Endothelial cell of umbilical vein (primary cell): Measurements from ENCODE around the gene BARX1. TPM values are rescaled to one million over a fixed set of nuclear protein-coding genes. Genes with fewer than 3 reads are reported as not detected.

ENCODE experiments used
- BruUV-seq: library from RNA; stranded (reverse); fragments of 400-500 nt; replicated peaks from 2 replicates; lab custom pipeline; 2021; lab: Mats Ljungman, UMichigan
- CTCF ChIA-PET: fragments of 300-600, 350-600 bp; sonication (Branson Sonifier 250); formaldehyde crosslinking; loops from one replicate; lab custom pipeline; 2021; ENCODE audit warnings: antibody characterized with exemption, inconsistent platforms; lab: Charles Lee
- POLR2A ChIA-PET: fragments of 300-600, 350-600 bp; sonication (Branson Sonifier 250); formaldehyde crosslinking; loops from one replicate; lab custom pipeline; 2021; ENCODE audit warnings: antibody characterized with exemption, inconsistent platforms; lab: Charles Lee
- DNase-seq: peaks from one replicate; pipeline ENCODE4 v3.0.0-alpha.2; 2011; ENCODE audit warnings: low read depth, low spot score
- FAIRE-seq: peaks from 2 replicates; lab custom pipeline; 2011; peaks lifted over from hg19 to GRCh38; lab: Jason Lieb, UNC
- H2AFZ ChIP-seq: 2 replicates; pipeline ENCODE4 v1.6.0; 2012; ENCODE audit warnings: low read depth, low read length, control low read depth, inconsistent platforms
- H3K27ac ChIP-seq: 2 replicates; pipeline ENCODE4 v1.5.1; 2011; ENCODE audit warnings: low read depth, mild to moderate bottlenecking, control low read depth, low read length, moderate library complexity; ENCODE audit not compliant: insufficient read depth
- H3K27me3 ChIP-seq, 2 experiments: 2 replicates each; pipeline versions ENCODE4 v1.6.0 to v1.6.1; 2011; ENCODE audit warnings: low read length in 2 of 2, mixed read lengths in 1 of 2; ENCODE audit not compliant: control insufficient read depth in 2 of 2, insufficient read depth in 2 of 2
- H3K36me3 ChIP-seq, 2 experiments: 2 replicates in 1 of 2; 3 replicates in 1 of 2; pipeline ENCODE4 v1.5.1; 2011; ENCODE audit warnings: low read length in 2 of 2, mild to moderate bottlenecking in 1 of 2, moderate library complexity in 1 of 2; ENCODE audit not compliant: control insufficient read depth in 2 of 2, insufficient read depth in 2 of 2; ENCODE audit errors: extremely low read depth in 1 of 2
- H3K4me1 ChIP-seq: 3 replicates; pipeline ENCODE4 v1.5.1; 2011; ENCODE audit warnings: mild to moderate bottlenecking, low read length; ENCODE audit not compliant: control insufficient read depth, insufficient read depth; ENCODE audit errors: extremely low read depth
- H3K4me2 ChIP-seq: 2 replicates; pipeline ENCODE4 v1.6.1; 2011; ENCODE audit warnings: low read length, control low read depth, mixed read lengths; ENCODE audit not compliant: insufficient read depth
- H3K4me3 ChIP-seq, 3 experiments: fragments of 200-600 bp in 1 of 3; sonication (generic), shearing (Covaris generic) in 1 of 3; replicated peaks in 1 of 3; 2 replicates each; pipeline ENCODE4 v1.5.1; 2011 to 2016; ENCODE audit warnings: control low read depth in 3 of 3, low read length in 3 of 3, mild to moderate bottlenecking in 2 of 3, inconsistent platforms in 1 of 3, low read depth in 1 of 3, moderate library complexity in 1 of 3; ENCODE audit not compliant: insufficient read depth in 1 of 3
- H3K79me2 ChIP-seq: 2 replicates; pipeline ENCODE4 v1.6.0; 2012; ENCODE audit warnings: low read length, inconsistent platforms; ENCODE audit not compliant: control insufficient read depth, insufficient read depth
- H3K9ac ChIP-seq: replicated peaks from 2 replicates; pipeline ENCODE3; 2011; ENCODE audit warnings: low read length, control low read depth; ENCODE audit not compliant: insufficient read depth; ENCODE audit errors: extremely low read depth
- H3K9me1 ChIP-seq: replicated peaks from 3 replicates; pipeline ENCODE4 v1.6.0; 2011; ENCODE audit warnings: mild to moderate bottlenecking, low read length; ENCODE audit not compliant: control insufficient read depth, insufficient read depth; ENCODE audit errors: extremely low read depth
- H3K9me3 ChIP-seq: replicated peaks from 2 replicates; pipeline ENCODE4 v1.5.1; 2012; ENCODE audit warnings: low read length, inconsistent platforms; ENCODE audit not compliant: control insufficient read depth, insufficient read depth
- H4K20me1 ChIP-seq: replicated peaks from 2 replicates; pipeline ENCODE3; 2011; ENCODE audit warnings: mild to moderate bottlenecking, low read length; ENCODE audit not compliant: control insufficient read depth, insufficient read depth; ENCODE audit errors: extremely low read depth
- CTCF ChIP-seq, 2 donors: IDR thresholded peaks; 1 replicate in 1 of 2; 2 replicates in 1 of 2; pipeline ENCODE4 v1.5.1; 2011; ENCODE audit warnings: low read length in 2 of 2, mild to moderate bottlenecking in 2 of 2, moderate library complexity in 2 of 2, control low read depth in 1 of 2, inconsistent platforms in 1 of 2, low read depth in 1 of 2; ENCODE audit not compliant: insufficient read depth in 1 of 2; ENCODE audit errors: extremely low read depth in 1 of 2
- EZH2 ChIP-seq: IDR thresholded peaks from 2 replicates; pipeline ENCODE4 v1.6.1; 2012; ENCODE audit warnings: borderline replicate concordance, low read depth, mild to moderate bottlenecking, moderate library complexity, low read length, inconsistent platforms; ENCODE audit not compliant: severe bottlenecking
- FOS ChIP-seq: IDR thresholded peaks from 2 replicates; pipeline ENCODE4 v1.6.1; 2011; ENCODE audit warnings: mild to moderate bottlenecking, low read length, moderate library complexity, borderline replicate concordance; ENCODE audit not compliant: insufficient read depth
- GATA2 ChIP-seq: IDR thresholded peaks from 2 replicates; pipeline ENCODE4 v1.7.0; 2011; ENCODE audit warnings: low read depth, mild to moderate bottlenecking, moderate library complexity, mixed read lengths, low read length; ENCODE audit not compliant: insufficient read length, insufficient read depth
- JUN ChIP-seq: IDR thresholded peaks from 2 replicates; pipeline ENCODE4 v1.6.1; 2011; ENCODE audit warnings: borderline replicate concordance, low read depth; ENCODE audit not compliant: insufficient read length, insufficient read depth
- MAX ChIP-seq: IDR thresholded peaks from 2 replicates; pipeline ENCODE4 v1.6.1; 2011; ENCODE audit not compliant: insufficient read depth, insufficient read length
- MYC ChIP-seq: IDR thresholded peaks from one replicate; pipeline ENCODE4 v1.6.1; 2011; ENCODE audit warnings: mild to moderate bottlenecking, low read depth, low read length
- POLR2A ChIP-seq: IDR thresholded peaks from 2 replicates; pipeline ENCODE4 v1.6.1; 2012; ENCODE audit warnings: low read depth, mild to moderate bottlenecking, control low read depth, low read length
- POLR2AphosphoS5 ChIP-seq: IDR thresholded peaks from 2 replicates; pipeline ENCODE4 v1.6.1; 2012; ENCODE audit warnings: low read depth, mild to moderate bottlenecking, control low read depth, low read length, moderate library complexity; ENCODE audit not compliant: insufficient read depth
- dilution Hi-C: fragments of 300-500 bp; cut with MboI; formaldehyde crosslinking; loops from one replicate; pipeline ENCODE4 v1.15.0; 2019; ENCODE audit warnings: low sequenced_read_pairs; ENCODE audit not compliant: extremely low pct_ligation_motif_present
- intact Hi-C: fragments of 100-400 bp; cut with micrococcal nuclease; formaldehyde crosslinking; loops from one replicate; pipeline ENCODE4 v1.10.0; 2022
- polyA plus RNA-seq, 4 experiments: library from polyadenylated mRNA; depleted of rRNA in 3 of 4; stranded (reverse) in 3 of 4; unstranded in 1 of 4; fragments of >200 nt; gene quantifications; 2 replicates each; pipeline versions ENCODE4 v1.2.1 to v1.2.3, GENCODE V29; 2011 to 2012; ENCODE audit warnings: missing spikeins in 1 of 4
- total RNA-seq: library from RNA; stranded (reverse); gene quantifications from 2 replicates; pipeline ENCODE4 v1.2.3, GENCODE V29; 2021

The BARX1 gene
- total and polyA plus RNA-seq, 2 donors (not counting 3 experiments of a cell fraction or from before 2014, with no cell fraction given): not detected

GRCh38 chr9:93976081-93976480 lies 20.9 kb upstream of the BARX1 start:
- no peak for FAIRE-seq
- no peaks in the 10 kb centered on the region for H3K4me1 ChIP-seq
- H2AFZ ChIP-seq: no peak overlapping the region
- no peak for DNase-seq
- no peaks in the 10 kb centered on the region for H3K9me1 ChIP-seq
- H3K9ac ChIP-seq: no peak overlapping the region
- no peaks in the 10 kb centered on the region for H3K9me3 ChIP-seq
- H3K79me2 ChIP-seq: no peaks in the 10 kb centered on the region
- CTCF ChIA-PET: no interaction called here
- peaks cover 0 to 2% of the 10 kb centered on the region in 2 experiments for H3K27me3 ChIP-seq
- H4K20me1 ChIP-seq: no peaks in the 10 kb centered on the region
- no TSS peak for BruUV-seq
- dilution Hi-C loops: no loop called here
- no peaks in the 10 kb centered on the region for H3K36me3 ChIP-seq
- no peak overlapping the region for H3K4me3 ChIP-seq
- intact Hi-C loops: no loop called here
- TF ChIP-seq EZH2: no peak
- TF ChIP-seq JUN: no peak
- no peak for TF ChIP-seq POLR2A
- no peak for TF ChIP-seq MYC
- TF ChIP-seq MAX: no peak
- no peak for TF ChIP-seq CTCF (IDR thresholded peaks at IDR 0.05; ENCODE audit: extremely low read depth in 1 of 2, insufficient read depth in 1 of 2, low read depth in 1 of 2, low read length in 2 of 2)
- TF ChIP-seq GATA2: no peak
- TF ChIP-seq POLR2AphosphoS5: no peak
- no peak for TF ChIP-seq FOS
- H3K27ac ChIP-seq: no peak overlapping the region
- H3K4me2 ChIP-seq: no peak overlapping the region
- POLR2A ChIA-PET: no interaction called here
